ENCODE data around the gene NPC1L1.

The NPC1L1 gene

DNA sequence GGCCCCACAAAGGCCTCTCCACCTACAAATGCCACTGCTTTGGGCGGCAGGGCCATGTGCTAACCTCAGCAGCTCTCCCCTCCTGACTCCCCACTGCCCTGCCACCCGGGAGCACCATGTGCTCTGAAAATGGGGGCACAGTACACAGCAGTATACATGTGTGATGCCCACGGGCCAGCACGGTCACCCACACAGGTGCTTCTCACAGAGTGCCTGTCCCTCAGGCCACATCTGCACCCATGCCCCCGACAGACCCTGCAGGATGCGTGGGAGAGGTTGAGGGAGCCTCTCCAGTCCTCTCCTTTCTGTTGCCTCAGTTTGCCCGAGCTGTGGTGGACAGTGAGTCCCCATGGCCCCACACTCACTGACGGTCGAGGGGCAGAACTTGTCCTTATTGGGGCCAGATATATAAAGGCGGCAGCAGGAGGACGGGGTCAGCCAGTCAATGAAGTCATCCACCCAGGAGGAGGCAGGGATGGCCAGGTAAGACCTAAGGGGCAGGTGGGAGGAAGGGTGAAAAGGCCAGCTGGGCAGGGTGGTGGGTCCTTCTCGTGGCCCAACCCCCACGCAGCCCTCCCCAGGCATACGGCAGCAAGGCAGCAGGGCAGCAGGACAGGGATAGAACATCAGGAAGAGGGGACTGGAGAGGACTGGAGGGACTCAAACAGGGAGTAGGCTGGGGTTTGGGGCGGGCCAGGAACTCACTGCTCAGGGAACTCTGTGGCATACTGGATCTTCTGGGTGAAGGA lies 19.6 kb downstream of the NPC1L1 start:
- peak; percentile 12 for DNase-seq (ENCODE audit: extremely low spot score)
- POLR2A ChIA-PET: no interaction called here
- TF ChIP-seq, protein P1, sequence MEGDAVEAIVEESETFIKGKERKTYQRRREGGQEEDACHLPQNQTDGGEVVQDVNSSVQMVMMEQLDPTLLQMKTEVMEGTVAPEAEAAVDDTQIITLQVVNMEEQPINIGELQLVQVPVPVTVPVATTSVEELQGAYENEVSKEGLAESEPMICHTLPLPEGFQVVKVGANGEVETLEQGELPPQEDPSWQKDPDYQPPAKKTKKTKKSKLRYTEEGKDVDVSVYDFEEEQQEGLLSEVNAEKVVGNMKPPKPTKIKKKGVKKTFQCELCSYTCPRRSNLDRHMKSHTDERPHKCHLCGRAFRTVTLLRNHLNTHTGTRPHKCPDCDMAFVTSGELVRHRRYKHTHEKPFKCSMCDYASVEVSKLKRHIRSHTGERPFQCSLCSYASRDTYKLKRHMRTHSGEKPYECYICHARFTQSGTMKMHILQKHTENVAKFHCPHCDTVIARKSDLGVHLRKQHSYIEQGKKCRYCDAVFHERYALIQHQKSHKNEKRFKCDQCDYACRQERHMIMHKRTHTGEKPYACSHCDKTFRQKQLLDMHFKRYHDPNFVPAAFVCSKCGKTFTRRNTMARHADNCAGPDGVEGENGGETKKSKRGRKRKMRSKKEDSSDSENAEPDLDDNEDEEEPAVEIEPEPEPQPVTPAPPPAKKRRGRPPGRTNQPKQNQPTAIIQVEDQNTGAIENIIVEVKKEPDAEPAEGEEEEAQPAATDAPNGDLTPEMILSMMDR (IDR thresholded peaks at IDR 0.05; ENCODE audit: control extremely low read depth, extremely low read depth, low read depth, missing control alignments): no peak
- CTCF ChIA-PET: no interaction called here

DNA sequence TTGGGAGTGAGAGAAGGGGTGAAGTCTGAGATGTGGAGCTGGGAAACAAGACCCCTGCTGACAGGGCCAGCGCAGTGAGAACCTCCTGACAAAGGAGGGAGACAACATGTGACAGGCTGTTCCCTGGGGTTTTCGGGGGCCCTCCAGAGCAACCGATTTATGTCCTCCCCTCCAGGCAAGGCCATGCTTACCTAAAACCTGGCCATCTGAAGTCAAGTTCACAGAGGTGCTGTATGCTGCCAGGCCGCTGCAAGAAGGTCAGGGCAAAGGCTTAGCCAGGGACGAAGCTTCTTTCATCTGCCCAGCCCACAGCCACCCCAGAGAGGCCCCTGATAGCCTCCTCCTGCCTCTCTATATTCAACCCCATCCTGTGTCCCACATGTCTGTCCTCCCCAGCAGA lies 20.6 kb downstream of the NPC1L1 start:
- CTCF ChIA-PET: interaction anchor here (0.8 to 2.1 kb wide), 2 partner anchors 9 to 14 kb away, joined by 3 to 9 read pairs; no protein-coding TSS in a partner anchor
- DNase-seq (ENCODE audit: extremely low spot score): no peak
- POLR2A ChIA-PET: no interaction called here
- TF ChIP-seq, protein P1 (IDR thresholded peaks at IDR 0.05; ENCODE audit: control extremely low read depth, extremely low read depth, low read depth, missing control alignments): no peak

DNA sequence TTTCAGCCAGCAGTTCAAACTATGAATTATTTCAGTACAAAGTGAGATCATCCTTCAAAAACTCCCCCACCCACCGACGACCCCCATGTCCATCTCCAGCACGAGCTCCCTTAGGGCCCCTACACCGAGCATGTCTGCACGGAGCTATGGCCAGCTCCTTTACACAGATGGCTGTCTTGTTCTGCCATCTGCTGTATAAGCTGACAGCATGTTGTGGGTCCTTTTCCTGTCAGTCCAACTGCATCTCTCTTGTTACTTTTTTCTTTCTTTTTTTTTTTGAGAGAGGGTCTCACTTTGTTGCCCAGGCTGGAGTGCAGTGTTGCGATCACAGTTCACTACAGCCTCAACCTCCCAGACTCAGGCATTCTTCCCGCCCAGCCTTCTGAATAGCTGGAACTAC lies 21.6 kb downstream of the NPC1L1 start:
- no peak for DNase-seq (ENCODE audit: extremely low spot score)
- TF ChIP-seq, protein P1 (IDR thresholded peaks at IDR 0.05; ENCODE audit: control extremely low read depth, extremely low read depth, low read depth, missing control alignments): no peak
- CTCF ChIA-PET: interaction anchor here (2.1 kb wide), 1 partner anchor 15 kb away, joined by 9 read pairs; no protein-coding TSS in a partner anchor
- POLR2A ChIA-PET: no interaction called here

DNA sequence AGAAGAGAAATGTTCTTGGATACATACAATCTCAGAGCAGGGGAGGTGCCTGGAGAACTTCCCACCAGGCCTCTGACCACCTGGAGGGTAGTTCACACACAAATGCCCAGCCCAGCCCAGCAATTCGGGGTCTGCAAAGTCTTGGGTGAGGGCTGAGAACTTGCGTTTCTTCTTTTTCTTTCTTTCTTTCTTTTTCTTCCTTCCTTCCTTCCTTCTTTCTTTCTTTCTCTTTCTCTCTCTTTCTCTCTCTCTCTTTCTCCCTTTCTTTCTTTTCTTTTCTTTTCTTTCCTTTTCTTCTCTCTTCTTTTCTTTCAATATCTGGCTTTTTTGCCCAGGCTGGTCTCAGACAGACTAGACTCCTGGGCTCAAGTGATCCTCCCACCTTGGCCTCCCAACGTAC lies 22.4 kb downstream of the NPC1L1 start:
- ChIA-PET CTCF (interaction anchor here (1.6 to 2.1 kb wide), 2 partner anchors 16 kb away, joined by 6 to 9 read pairs; no protein-coding TSS in a partner anchor), POLR2A (no interaction called here)
- TF ChIP-seq, protein P1 (IDR thresholded peaks at IDR 0.05; ENCODE audit: control extremely low read depth, extremely low read depth, low read depth, missing control alignments): no peak
- DNase-seq (ENCODE audit: extremely low spot score): peak; percentile 9

DNA sequence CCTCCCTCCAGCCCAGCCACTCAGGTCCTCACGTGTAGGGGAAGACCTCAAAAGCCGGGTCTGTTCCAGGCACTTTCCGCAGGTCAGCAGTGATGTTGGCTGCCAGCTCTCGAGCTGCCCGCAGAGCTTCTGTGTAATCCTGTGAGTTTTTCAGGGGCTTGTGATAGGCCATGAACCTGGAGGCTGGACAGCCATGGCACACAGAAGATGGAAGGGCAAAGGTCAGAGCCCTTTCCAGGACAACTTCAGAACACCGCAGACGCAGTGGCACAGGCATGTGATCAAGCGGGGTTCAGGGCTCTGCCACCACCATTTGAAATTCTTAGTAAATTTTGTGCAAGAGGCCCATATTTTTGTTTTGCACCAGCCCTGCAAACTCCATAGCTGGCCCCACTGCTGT lies 24.0 kb downstream of the NPC1L1 start:
- CTCF ChIA-PET: interaction anchor here (1.6 kb wide), 1 partner anchor 18 kb away, joined by 6 read pairs; no protein-coding TSS in a partner anchor
- no peak for DNase-seq (ENCODE audit: extremely low spot score)
- POLR2A ChIA-PET: interaction anchor here (0.6 kb wide), 1 partner anchor 1031 kb away, joined by 3 read pairs; no protein-coding TSS in a partner anchor
- TF ChIP-seq, protein P1 (IDR thresholded peaks at IDR 0.05; ENCODE audit: control extremely low read depth, extremely low read depth, low read depth, missing control alignments): no peak

DNA sequence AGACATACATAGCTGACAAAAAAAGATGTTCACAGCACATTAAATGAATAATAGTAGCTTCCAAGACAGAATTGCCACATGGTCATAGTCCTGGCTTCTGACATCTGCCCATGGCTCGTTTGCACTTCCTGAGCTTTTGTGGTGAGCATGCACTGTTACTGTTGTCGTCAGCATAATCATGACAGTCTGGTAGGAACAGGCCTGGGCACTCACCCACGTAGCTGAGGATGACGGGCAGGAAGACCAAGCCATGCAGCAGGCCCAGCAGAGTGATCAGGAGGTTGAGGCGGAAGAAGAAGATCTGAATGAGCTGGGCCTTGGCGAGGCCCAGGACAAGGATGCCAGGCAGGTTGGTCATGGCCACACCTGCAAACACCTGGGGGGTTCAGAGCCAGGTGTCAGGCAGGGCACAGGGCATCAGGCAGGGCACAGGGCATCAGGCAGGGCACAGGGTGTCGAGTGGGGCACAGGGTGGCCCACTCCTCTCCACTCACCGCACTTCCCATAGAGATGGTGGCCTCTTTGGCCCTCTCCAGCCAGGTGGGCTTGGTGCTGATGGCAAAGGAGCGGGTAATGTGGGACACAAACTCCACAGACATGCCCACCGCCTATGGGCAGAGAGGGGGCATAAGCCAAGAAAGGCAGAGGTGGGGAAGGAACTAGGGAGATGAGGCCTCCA lies 25.4 kb downstream of the NPC1L1 start:
- no peak for DNase-seq (ENCODE audit: extremely low spot score)
- CTCF ChIA-PET: interaction anchor here (1.0 kb wide), 1 partner anchor 19 kb away, joined by 8 read pairs; no protein-coding TSS in a partner anchor
- TF ChIP-seq, protein P1 (IDR thresholded peaks at IDR 0.05; ENCODE audit: control extremely low read depth, extremely low read depth, low read depth, missing control alignments): no peak
- POLR2A ChIA-PET: no interaction called here

Data from GM10248 (cell line).